HG02642 (cell line): ENCODE results near the gene MTCL1.

Experiments used
- ATAC-seq: cut with Tn5 transposase; IDR thresholded peaks from one replicate; pipeline ENCODE4 v1.9.1; 2021; ENCODE audit warnings: mild to moderate bottlenecking; ENCODE audit not compliant: unreplicated experiment, poor library complexity

The MTCL1 gene

GRCh38 chr18:8709248-8710059 is 4.1 kb downstream of the MTCL1 start:
- ATAC-seq = no peak

- no peak for ATAC-seq
Measured at GRCh38 chr18:8711736-8712135, 6.4 kb downstream of the MTCL1 start.

- ATAC-seq = no peak
Measured at GRCh38 chr18:8713691-8714090, 8.3 kb downstream of the MTCL1 start.

GRCh38 chr18:8715599-8715998 is 10.2 kb downstream of the MTCL1 start:
- no peak for ATAC-seq

- ATAC-seq = no peak
Measured at GRCh38 chr18:8717011-8717770, 11.8 kb downstream of the MTCL1 start.

- ATAC-seq = no peak
Measured at GRCh38 chr18:8718401-8718913, 13.1 kb downstream of the MTCL1 start.

GRCh38 chr18:8719192-8719591 is 13.8 kb downstream of the MTCL1 start:
- ATAC-seq = no peak

GRCh38 chr18:8720141-8720540 is 14.8 kb downstream of the MTCL1 start:
- ATAC-seq = no peak

- ATAC-seq = no peak
Measured at GRCh38 chr18:8721094-8721669, 15.8 kb downstream of the MTCL1 start.

- no peak for ATAC-seq
Measured at GRCh38 chr18:8721716-8722115, 16.4 kb downstream of the MTCL1 start.

GRCh38 chr18:8722946-8723820 is 17.8 kb downstream of the MTCL1 start:
- no peak for ATAC-seq

- no peak for ATAC-seq
Measured at GRCh38 chr18:8724452-8724851, 19.1 kb downstream of the MTCL1 start.

- no peak for ATAC-seq
Measured at GRCh38 chr18:8726281-8726680, 20.9 kb downstream of the MTCL1 start.

- no peak for ATAC-seq
Measured at GRCh38 chr18:8726963-8727705, 21.8 kb downstream of the MTCL1 start.

- ATAC-seq = no peak
Measured at GRCh38 chr18:8730080-8730827, 24.9 kb downstream of the MTCL1 start.

- no peak for ATAC-seq
Measured at GRCh38 chr18:8732442-8733360, 27.3 kb downstream of the MTCL1 start.

- ATAC-seq = no peak
Measured at GRCh38 chr18:8734496-8734895, 29.1 kb downstream of the MTCL1 start.

- ATAC-seq = no peak
Measured at GRCh38 chr18:8735274-8735673, 29.9 kb downstream of the MTCL1 start.
